ENCODE results near the gene TJP3. TPM values are rescaled to one million over a fixed set of nuclear protein-coding genes. Genes with fewer than 3 reads are reported as not detected.

TJP3 gene
- polyA plus RNA-seq, 2 donors: 44.5 to 118 TPM

GRCh38 chr19:3691372-3691716 lies 16.8 kb upstream of the TJP3 start:
- peaks cover 0 to 4% of the 10 kb centered on the region in 2 donors for H3K9me3 ChIP-seq (ENCODE audit: control insufficient read depth in 2 of 2, insufficient read depth in 1 of 2, low read depth in 1 of 2, low read length in 1 of 2)
- H3K36me3 ChIP-seq (ENCODE audit: control insufficient read depth in 2 of 2, insufficient read depth in 2 of 2, low read length in 1 of 2): peaks cover 0 to 11% of the 10 kb centered on the region in 2 donors
- no peaks in the 10 kb centered on the region for H3K27me3 ChIP-seq (ENCODE audit: control insufficient read depth in 1 of 2, insufficient read depth in 2 of 2, low read length in 2 of 2)
- H3K4me1 ChIP-seq (ENCODE audit: control insufficient read depth in 2 of 2, insufficient read depth in 2 of 2, low read length in 1 of 2): peaks cover 10 to 11% of the 10 kb centered on the region in 2 donors
- H3K27ac ChIP-seq (ENCODE audit: low read depth in 2 of 2, low read length in 1 of 2): no peak overlapping the region
- 89 to 90% methylated on average over 16 of the region's 16 CpGs for WGBS, 2 donors
- H3K4me3 ChIP-seq (ENCODE audit: low read depth in 1 of 2, low read length in 2 of 2): no peak overlapping the region

- Histone ChIP-seq H3K36me3 (ENCODE audit: control insufficient read depth in 2 of 2, insufficient read depth in 2 of 2, low read length in 1 of 2) (peaks cover 0 to 11% of the 10 kb centered on the region in 2 donors), H3K27ac (ENCODE audit: low read depth in 2 of 2, low read length in 1 of 2) (no peak overlapping the region), H3K4me1 (ENCODE audit: control insufficient read depth in 2 of 2, insufficient read depth in 2 of 2, low read length in 1 of 2) (peaks cover 10 to 11% of the 10 kb centered on the region in 2 donors), H3K9me3 (ENCODE audit: control insufficient read depth in 2 of 2, insufficient read depth in 1 of 2, low read depth in 1 of 2, low read length in 1 of 2) (peaks cover 0 to 4% of the 10 kb centered on the region in 2 donors), H3K27me3 (ENCODE audit: control insufficient read depth in 1 of 2, insufficient read depth in 2 of 2, low read length in 2 of 2) (no peaks in the 10 kb centered on the region), H3K4me3 (ENCODE audit: low read depth in 1 of 2, low read length in 2 of 2) (no peak overlapping the region)
- WGBS, 2 donors: 92 to 93% methylated on average over 18 of the region's 18 CpGs
Measured at GRCh38 chr19:3691726-3692125, 16.5 kb upstream of the TJP3 start.

DNA sequence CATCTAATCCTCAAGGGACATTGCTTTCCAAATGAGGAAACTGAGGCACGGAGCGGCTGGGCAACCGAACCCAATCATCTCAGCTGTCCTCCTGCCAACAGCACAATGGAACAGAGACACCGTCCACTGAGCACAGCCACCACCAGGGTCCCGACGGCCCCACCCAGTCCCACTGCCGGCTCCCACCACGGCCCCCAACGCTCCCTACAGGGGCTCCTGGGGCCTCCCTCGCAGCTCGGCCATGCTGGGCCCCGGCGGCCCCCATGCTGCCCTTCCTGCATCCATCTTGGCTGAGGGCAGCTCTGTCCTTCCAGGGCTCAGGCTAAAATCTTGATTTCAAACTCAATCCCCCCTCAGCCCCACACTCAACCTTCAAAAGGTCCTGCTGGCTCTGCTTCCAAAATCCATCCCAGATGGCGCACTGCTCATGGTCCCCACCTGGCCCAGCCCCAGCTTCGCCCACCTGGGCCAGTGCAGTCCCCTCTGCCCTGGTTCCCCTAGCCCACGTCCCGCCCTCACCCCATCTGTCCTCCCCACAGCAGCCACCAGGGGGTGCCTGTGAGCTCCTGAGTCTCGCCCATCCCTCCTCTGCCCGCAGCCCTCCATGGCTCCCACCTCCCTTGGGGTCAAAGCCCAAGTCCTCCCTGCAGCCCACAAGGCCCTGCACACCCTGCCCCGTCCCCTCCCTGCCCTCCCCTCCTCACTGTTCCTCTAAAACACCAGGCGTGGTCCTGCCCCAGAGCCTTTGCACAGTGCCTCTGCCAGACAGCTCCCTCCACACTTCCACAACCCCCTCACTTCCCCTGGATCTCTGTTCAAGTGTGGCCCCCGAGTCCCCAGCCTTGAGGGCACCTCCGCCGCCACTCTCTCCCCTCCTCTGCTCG lies 15.8 kb upstream of the TJP3 start:
- H3K27ac ChIP-seq (ENCODE audit: low read depth in 2 of 2, low read length in 1 of 2): peak overlapping the region in 1 of 2 donors; percentile 50
- 86 to 90% methylated on average over 24 to 25 of the region's 25 CpGs for WGBS, 2 donors
- H3K36me3 ChIP-seq (ENCODE audit: control insufficient read depth in 2 of 2, insufficient read depth in 2 of 2, low read length in 1 of 2): peaks cover 0 to 11% of the 10 kb centered on the region in 2 donors
- H3K9me3 ChIP-seq (ENCODE audit: control insufficient read depth in 2 of 2, insufficient read depth in 1 of 2, low read depth in 1 of 2, low read length in 1 of 2): peaks cover 0 to 4% of the 10 kb centered on the region in 2 donors
- no peaks in the 10 kb centered on the region for H3K27me3 ChIP-seq (ENCODE audit: control insufficient read depth in 1 of 2, insufficient read depth in 2 of 2, low read length in 2 of 2)
- H3K4me3 ChIP-seq (ENCODE audit: low read depth in 1 of 2, low read length in 2 of 2): no peak overlapping the region
- peaks cover 10 to 12% of the 10 kb centered on the region in 2 donors for H3K4me1 ChIP-seq (ENCODE audit: control insufficient read depth in 2 of 2, insufficient read depth in 2 of 2, low read length in 1 of 2)

DNA sequence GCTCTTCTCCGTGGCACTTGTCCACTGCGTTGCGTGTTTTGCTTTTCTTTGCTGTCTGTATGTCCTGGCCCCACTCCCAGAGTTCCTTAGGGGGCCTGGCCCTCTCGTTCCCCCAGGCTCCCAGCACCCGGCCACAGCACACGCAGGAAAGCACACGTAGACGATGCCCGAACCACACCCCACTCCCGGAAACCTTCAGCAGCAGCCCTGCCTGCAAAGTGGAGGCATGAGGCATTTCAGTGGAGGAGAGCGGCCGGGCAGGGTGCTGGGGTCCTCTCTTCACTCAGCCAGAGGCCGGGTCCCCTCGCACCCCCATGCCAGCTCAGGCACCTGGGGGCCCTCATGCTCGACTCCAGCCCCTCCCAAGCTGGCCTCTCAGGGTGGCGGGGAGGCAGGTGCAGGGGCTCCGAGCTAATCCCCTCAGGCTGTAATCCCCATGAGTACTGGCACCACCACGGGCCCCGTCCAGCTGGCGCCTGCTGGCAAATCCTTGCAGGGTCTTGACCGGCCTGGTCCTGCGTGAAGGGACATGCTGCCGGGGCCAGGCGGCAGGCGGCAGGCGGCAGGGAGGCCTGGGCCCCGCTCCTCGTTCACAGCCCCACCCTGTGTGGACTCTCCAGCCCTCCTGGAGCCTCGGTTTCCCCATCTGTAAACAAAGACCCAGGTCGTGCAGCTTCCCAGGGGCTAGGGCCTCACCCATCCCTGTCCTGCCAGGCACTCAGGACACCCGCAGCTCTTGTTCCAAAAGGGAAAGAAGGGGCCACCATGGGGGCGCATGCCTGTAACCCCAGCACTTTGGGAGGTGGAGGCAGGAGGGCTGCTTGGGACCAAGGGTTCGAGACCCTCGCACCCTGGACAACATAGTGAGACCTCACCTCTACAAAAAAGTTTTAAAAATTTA lies 14.9 kb upstream of the TJP3 start:
- Histone ChIP-seq H3K9me3 (ENCODE audit: control insufficient read depth in 2 of 2, insufficient read depth in 1 of 2, low read depth in 1 of 2, low read length in 1 of 2) (peaks cover 0 to 4% of the 10 kb centered on the region in 2 donors), H3K4me3 (ENCODE audit: low read depth in 1 of 2, low read length in 2 of 2) (no peak overlapping the region), H3K27me3 (ENCODE audit: control insufficient read depth in 1 of 2, insufficient read depth in 2 of 2, low read length in 2 of 2) (no peaks in the 10 kb centered on the region), H3K4me1 (ENCODE audit: control insufficient read depth in 2 of 2, insufficient read depth in 2 of 2, low read length in 1 of 2) (peaks cover 6 to 12% of the 10 kb centered on the region in 2 donors), H3K36me3 (ENCODE audit: control insufficient read depth in 2 of 2, insufficient read depth in 2 of 2, low read length in 1 of 2) (peaks cover 0 to 11% of the 10 kb centered on the region in 2 donors), H3K27ac (ENCODE audit: low read depth in 2 of 2, low read length in 1 of 2) (peak overlapping the region in 1 of 2 donors; percentile 69)
- WGBS, 2 donors: 71 to 77% methylated on average over 34 of the region's 34 CpGs

DNA sequence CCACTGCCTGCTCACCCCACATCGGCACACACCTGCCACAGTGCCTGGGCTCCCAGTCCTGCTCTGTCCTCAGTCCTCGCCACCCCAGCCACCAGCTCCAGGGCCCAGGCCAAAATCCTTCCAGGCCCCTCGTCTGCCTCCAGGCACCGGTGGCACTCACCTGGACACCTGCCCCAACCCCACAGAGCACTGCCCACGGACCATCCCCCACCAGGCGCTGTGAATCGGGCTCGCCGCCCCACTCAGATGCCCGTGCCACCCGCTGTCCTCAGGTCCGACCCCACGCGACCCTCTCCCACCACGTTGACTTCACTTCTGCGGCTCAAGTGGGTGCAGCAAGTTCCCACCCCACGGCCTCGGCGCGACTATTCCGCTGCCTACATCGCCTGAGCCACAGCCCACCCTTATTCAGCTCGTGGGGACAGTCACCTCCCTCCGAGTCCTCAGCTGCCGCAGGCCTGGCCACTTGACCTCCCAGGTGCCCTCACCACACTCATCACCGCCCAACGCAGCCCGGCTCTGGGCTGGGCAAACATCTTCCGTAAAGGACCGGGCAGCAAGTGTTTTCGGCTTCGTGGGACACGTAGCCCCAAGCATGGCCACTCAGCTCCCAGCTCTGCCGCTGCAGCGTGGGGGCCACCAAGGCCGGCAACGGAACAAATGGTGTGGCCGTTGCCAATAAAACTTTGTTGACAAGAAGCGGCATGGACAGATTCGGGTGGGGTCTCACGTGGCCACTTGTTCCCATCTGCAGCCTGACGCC lies 13.6 kb upstream of the TJP3 start:
- Histone ChIP-seq H3K4me1 (ENCODE audit: control insufficient read depth in 2 of 2, insufficient read depth in 2 of 2, low read length in 1 of 2) (peaks cover 6 to 19% of the 10 kb centered on the region in 2 donors), H3K36me3 (ENCODE audit: control insufficient read depth in 2 of 2, insufficient read depth in 2 of 2, low read length in 1 of 2) (peaks cover 0 to 11% of the 10 kb centered on the region in 2 donors), H3K9me3 (ENCODE audit: control insufficient read depth in 2 of 2, insufficient read depth in 1 of 2, low read depth in 1 of 2, low read length in 1 of 2) (peaks cover 0 to 4% of the 10 kb centered on the region in 2 donors), H3K27ac (ENCODE audit: low read depth in 2 of 2, low read length in 1 of 2) (peak overlapping the region in 1 of 2 donors; percentile 36), H3K27me3 (ENCODE audit: control insufficient read depth in 1 of 2, insufficient read depth in 2 of 2, low read length in 2 of 2) (no peaks in the 10 kb centered on the region), H3K4me3 (ENCODE audit: low read depth in 1 of 2, low read length in 2 of 2) (no peak overlapping the region)
- 92% methylated on average over 42 of the region's 42 CpGs for WGBS, 2 donors

DNA sequence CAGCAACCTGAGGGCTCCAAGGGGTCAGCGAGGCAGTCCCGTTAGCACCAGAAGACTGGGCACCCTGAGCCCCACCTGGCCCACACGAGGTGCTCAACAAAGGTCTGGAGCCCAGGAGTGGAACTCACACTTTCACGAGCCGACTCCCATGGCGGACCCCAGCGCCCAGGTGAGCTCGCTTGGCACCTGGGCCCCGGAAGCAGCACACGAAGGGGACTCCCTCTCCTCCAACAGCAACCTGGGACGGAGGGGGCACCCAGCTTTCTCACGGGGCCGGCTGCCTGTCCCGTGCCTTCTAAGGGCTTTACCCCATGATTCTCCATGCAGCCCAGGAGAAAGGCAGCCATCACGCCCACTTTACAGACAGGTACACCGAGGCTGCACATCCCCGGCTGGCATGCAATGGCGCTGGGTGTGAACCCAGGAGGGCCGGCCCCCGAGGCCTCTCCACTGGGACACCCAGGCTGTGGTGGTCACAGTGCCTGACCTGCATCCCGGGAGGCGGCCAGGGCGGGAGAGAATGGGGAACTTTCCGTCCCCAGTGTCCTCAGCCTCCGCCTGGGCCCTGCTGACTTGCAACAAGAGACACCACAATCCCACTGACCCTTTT lies 13.0 kb upstream of the TJP3 start:
- no peak overlapping the region for H3K27ac ChIP-seq (ENCODE audit: low read depth in 2 of 2, low read length in 1 of 2)
- H3K9me3 ChIP-seq (ENCODE audit: control insufficient read depth in 2 of 2, insufficient read depth in 1 of 2, low read depth in 1 of 2, low read length in 1 of 2): peaks cover 0 to 4% of the 10 kb centered on the region in 2 donors
- H3K4me1 ChIP-seq (ENCODE audit: control insufficient read depth in 2 of 2, insufficient read depth in 2 of 2, low read length in 1 of 2): peaks cover 6 to 19% of the 10 kb centered on the region in 2 donors
- H3K4me3 ChIP-seq (ENCODE audit: low read depth in 1 of 2, low read length in 2 of 2): no peak overlapping the region
- no peaks in the 10 kb centered on the region for H3K27me3 ChIP-seq (ENCODE audit: control insufficient read depth in 1 of 2, insufficient read depth in 2 of 2, low read length in 2 of 2)
- peaks cover 0 to 11% of the 10 kb centered on the region in 2 donors for H3K36me3 ChIP-seq (ENCODE audit: control insufficient read depth in 2 of 2, insufficient read depth in 2 of 2, low read length in 1 of 2)
- 92% methylated on average over 25 of the region's 25 CpGs for WGBS, 2 donors

DNA sequence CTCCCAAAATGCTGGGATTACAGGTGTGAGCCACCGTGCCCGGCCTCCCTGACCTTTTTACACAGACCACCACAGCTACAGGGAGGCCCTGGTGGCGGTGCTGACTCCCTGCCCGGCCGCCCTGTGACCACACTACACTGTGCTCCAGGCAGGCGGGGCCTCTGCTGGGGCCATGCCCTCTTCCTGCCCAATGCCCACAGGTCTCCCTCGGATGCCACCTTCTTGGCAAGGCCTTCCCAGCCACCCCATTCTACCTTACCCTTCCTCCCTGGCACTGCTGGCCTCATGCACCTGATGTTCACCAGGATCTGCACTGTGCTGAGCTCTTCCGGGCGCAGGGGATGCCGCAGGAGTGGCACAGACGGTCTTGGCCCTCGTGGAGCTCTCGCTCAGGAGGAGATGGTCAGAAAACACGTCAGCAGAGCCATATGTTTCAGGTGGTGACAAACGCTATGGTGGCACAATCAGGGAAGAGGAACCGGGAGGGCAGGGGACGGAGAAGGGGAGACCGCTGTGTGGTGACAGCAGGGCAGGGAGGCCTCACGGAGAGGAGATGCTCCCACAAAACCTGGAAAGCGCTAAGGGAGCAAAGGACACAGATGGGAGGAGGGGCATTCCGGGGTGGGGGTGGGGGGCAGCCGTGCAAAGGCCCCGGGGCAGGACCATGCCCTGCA lies 12.1 kb upstream of the TJP3 start:
- Histone ChIP-seq H3K4me1 (ENCODE audit: control insufficient read depth in 2 of 2, insufficient read depth in 2 of 2, low read length in 1 of 2) (peaks cover 6 to 19% of the 10 kb centered on the region in 2 donors), H3K4me3 (ENCODE audit: low read depth in 1 of 2, low read length in 2 of 2) (no peak overlapping the region), H3K36me3 (ENCODE audit: control insufficient read depth in 2 of 2, insufficient read depth in 2 of 2, low read length in 1 of 2) (peaks cover 0 to 11% of the 10 kb centered on the region in 2 donors), H3K27ac (ENCODE audit: low read depth in 2 of 2, low read length in 1 of 2) (no peak overlapping the region), H3K9me3 (ENCODE audit: control insufficient read depth in 2 of 2, insufficient read depth in 1 of 2, low read depth in 1 of 2, low read length in 1 of 2) (peaks cover 0 to 3% of the 10 kb centered on the region in 2 donors), H3K27me3 (ENCODE audit: control insufficient read depth in 1 of 2, insufficient read depth in 2 of 2, low read length in 2 of 2) (no peaks in the 10 kb centered on the region)
- 86 to 88% methylated on average over 20 to 23 of the region's 23 CpGs for WGBS, 2 donors

DNA sequence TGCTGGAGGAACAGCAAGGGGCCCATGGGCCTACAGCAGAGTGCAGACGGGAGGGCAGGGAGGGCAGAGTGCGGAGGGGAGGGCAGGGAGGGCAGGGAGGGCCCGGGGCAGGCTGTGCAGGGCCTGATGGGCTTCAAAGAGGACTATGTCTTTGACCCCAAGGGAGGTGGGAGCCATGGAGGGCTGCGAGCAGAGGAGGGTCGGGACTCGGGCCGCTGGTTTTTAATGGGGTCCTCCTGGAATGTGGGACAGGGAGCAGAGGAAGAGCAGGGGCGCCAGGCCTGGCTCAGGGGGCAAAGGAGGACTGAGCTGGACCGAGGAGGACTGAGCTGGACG lies 11.6 kb upstream of the TJP3 start:
- H3K4me3 ChIP-seq (ENCODE audit: low read depth in 1 of 2, low read length in 2 of 2): no peak overlapping the region
- peaks cover 0 to 11% of the 10 kb centered on the region in 2 donors for H3K36me3 ChIP-seq (ENCODE audit: control insufficient read depth in 2 of 2, insufficient read depth in 2 of 2, low read length in 1 of 2)
- H3K4me1 ChIP-seq (ENCODE audit: control insufficient read depth in 2 of 2, insufficient read depth in 2 of 2, low read length in 1 of 2): peaks cover 6 to 19% of the 10 kb centered on the region in 2 donors
- no peaks in the 10 kb centered on the region for H3K9me3 ChIP-seq (ENCODE audit: control insufficient read depth in 2 of 2, insufficient read depth in 1 of 2, low read depth in 1 of 2, low read length in 1 of 2)
- H3K27ac ChIP-seq (ENCODE audit: low read depth in 2 of 2, low read length in 1 of 2): no peak overlapping the region
- no peaks in the 10 kb centered on the region for H3K27me3 ChIP-seq (ENCODE audit: control insufficient read depth in 1 of 2, insufficient read depth in 2 of 2, low read length in 2 of 2)
- 91 to 96% methylated on average over 8 to 10 of the region's 10 CpGs for WGBS, 2 donors

Data from esophagus (tissue), 2 donors.